ENCODE measurements around the gene PTPRD.

DNA sequence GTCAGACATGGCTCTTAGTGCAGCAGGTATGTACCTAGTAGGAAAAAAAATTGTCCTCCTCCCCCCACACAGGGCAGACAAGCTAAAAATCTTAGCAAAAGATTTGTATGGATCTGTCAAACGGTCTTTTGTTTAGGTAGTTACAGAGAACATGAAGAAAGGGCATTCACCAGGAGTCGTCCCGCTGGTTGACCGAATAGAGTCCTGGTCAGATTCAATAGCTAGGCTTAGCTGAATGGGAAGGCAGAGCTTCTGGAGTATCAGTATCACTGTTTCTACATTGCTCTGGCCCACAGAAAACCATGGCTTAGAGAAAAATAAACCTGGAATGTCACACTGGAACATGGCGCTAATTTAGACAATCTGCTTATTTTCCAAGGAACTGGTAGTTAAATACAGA is 642.3 kb downstream of the PTPRD start:
- TF ChIP-seq, protein P1, sequence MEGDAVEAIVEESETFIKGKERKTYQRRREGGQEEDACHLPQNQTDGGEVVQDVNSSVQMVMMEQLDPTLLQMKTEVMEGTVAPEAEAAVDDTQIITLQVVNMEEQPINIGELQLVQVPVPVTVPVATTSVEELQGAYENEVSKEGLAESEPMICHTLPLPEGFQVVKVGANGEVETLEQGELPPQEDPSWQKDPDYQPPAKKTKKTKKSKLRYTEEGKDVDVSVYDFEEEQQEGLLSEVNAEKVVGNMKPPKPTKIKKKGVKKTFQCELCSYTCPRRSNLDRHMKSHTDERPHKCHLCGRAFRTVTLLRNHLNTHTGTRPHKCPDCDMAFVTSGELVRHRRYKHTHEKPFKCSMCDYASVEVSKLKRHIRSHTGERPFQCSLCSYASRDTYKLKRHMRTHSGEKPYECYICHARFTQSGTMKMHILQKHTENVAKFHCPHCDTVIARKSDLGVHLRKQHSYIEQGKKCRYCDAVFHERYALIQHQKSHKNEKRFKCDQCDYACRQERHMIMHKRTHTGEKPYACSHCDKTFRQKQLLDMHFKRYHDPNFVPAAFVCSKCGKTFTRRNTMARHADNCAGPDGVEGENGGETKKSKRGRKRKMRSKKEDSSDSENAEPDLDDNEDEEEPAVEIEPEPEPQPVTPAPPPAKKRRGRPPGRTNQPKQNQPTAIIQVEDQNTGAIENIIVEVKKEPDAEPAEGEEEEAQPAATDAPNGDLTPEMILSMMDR (IDR thresholded peaks at IDR 0.05) = no peak
- no peak for TF ChIP-seq POLR2A (IDR thresholded peaks at IDR 0.05)
